Bladder microvascular endothelial cell (primary cell): Measurements from ENCODE around the gene MKRN2. TPM values are rescaled to one million over a fixed set of nuclear protein-coding genes. Genes with fewer than 3 reads are reported as not detected.

ENCODE experiments used
- total RNA-seq: library from RNA; depleted of rRNA; stranded (reverse); fragments of >200 nt; gene quantifications from 2 replicates; pipeline ENCODE4 v1.2.3, GENCODE V29; 2014

The MKRN2 gene, protein sequence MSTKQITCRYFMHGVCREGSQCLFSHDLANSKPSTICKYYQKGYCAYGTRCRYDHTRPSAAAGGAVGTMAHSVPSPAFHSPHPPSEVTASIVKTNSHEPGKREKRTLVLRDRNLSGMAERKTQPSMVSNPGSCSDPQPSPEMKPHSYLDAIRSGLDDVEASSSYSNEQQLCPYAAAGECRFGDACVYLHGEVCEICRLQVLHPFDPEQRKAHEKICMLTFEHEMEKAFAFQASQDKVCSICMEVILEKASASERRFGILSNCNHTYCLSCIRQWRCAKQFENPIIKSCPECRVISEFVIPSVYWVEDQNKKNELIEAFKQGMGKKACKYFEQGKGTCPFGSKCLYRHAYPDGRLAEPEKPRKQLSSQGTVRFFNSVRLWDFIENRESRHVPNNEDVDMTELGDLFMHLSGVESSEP
- total RNA-seq = 22.0 and 22.3 TPM in 2 replicates

DNA sequence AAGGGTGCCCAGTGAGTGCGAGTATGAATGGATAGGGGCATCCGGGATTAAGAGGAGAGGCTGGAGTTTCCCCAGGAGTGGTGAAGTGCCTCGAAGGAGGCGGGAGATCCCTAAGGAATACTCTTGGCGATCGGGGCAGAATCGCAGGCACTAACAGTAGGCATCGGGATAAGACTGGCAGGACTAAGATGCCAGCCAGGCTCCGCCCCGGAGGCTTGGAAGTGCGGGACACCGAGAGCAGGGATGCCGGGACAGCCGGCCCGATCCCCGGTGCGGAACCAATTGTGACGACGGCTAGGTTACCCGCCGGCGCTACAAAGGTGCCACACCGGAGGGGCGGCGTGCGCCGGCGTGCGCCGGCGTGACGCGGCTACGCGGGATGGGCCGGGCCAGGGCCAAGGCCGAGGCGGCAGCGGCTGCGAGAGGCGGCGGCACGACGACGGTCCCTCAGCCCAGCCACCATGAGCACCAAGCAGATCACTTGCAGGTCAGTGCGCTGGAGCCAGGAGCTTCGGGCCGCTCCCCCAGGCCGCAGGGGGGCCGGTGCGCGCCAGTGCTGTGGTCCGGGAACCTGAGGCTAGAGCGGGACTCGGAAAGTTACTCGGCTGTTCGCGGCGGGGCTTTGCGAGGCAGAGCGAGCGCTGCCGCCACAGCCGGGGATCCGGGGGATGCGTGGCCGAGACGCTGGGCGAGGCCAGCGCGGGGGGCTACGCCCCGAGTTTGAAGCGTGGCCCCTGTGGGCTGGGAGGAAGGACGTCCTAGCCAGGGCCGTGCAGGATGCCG lies at the start of gene MKRN2:
MKRN2 (plus strand) TSS at position 398 of the 783 bp plus-strand sequence; CDS start at position 462, 64 bp downstream.

DNA sequence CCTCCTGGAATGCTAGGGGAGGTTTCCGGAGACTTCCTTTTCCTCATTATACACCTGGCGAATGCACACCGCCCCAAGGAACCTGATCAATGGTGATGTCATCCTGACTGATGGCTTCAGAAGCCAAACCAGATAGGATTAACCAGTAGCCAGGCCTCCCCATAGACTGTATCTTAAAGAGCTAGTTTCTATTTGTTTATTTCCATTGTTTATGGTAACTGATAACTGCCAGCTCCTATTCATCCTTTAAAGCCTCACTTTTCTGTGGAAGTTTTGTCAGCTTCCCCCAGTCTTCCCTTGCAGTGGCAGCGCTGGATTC lies 11.5 kb upstream of the MKRN2 start, which contains the start of gene MKRN2OS:
MKRN2OS (minus strand) TSS at position 27 of the 319 bp plus-strand sequence. CDS start 35 bp downstream, outside the sequence.

Other genes starting within 250 kb of the MKRN2 start
- 7.0 and 15.4 TPM in 2 replicates for gene TSEN2, start 72.6 kb upstream of the MKRN2 start, total RNA-seq
- gene MKRN2OS, start 11.6 kb upstream of the MKRN2 start, total RNA-seq = not detected in 2 replicates
- gene RAF1, start 107.0 kb downstream of the MKRN2 start, total RNA-seq = 72.9 and 105 TPM in 2 replicates
- gene TMEM40, start 202.2 kb downstream of the MKRN2 start, total RNA-seq = under 0.01 TPM in 1 of 2 replicates, not detected in the other
- gene CAND2, start 239.6 kb downstream of the MKRN2 start, total RNA-seq = 2.1 and 2.8 TPM in 2 replicates